G401.6 (cell line): Measurements from ENCODE around the gene DNAJC3.
"Not testable (repeated sequence)": the region's sequence is repeated elsewhere in the genome, so short reads cannot be mapped to it uniquely, and the experiment has no call there.

Experiments used
- FAIRE-seq: peaks from 2 replicates; lab custom pipeline; 2012; peaks lifted over from hg19 to GRCh38; lab: Jason Lieb, UNC

DNAJC3 gene

GRCh38 chr13:95676762-95677563, at the start of gene DNAJC3:
Gene DNAJC3, plus strand, starts transcription at chr13:95677139. Its CDS starts 117 bp downstream, at chr13:95677256.
- peak; percentile 98 for FAIRE-seq

DNA sequence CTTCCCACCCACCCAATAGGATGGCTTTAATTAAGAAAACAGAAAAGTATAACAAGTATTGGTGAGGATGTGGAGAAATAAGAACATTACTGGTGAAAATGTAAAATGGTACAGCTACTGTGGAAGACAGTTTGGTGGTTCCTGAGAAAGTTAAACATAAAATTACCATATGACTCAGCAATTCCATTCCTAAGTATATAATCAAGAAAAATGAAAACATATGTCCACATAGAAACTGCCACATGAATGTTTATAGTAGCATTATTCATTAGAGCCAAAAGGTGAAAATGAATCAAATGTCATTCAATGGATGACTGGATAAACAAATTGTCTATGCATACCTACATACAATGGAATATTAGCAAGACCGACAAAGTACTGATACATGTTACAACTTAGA, 49.3 kb upstream of the DNAJC3 start:
- FAIRE-seq = no peak

DNA sequence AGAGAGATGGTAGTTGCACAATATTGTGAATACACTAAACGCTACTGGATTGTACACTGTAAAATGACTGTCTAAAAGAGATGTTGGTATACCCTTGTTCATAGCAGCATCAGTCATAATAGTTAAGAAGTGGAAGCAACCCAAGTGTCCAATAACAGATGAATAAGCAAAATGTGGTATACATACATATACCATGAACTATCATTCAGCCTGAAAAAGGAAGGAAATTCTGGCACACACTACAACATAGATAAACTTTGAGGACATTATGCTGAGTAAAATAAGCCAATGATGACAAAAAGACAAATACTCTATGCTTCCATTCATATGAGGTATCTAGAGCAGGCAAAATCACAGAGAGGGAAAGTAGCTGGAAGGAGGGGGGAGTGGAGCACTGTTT, 48.5 kb upstream of the DNAJC3 start:
- FAIRE-seq = no peak

GRCh38 chr13:95629071-95629470, 47.9 kb upstream of the DNAJC3 start:
- no peak for FAIRE-seq

- no peak for FAIRE-seq
Observed at GRCh38 chr13:95630593-95630992, 46.3 kb upstream of the DNAJC3 start.

GRCh38 chr13:95636853-95637252, 40.1 kb upstream of the DNAJC3 start:
- no peak for FAIRE-seq

DNA sequence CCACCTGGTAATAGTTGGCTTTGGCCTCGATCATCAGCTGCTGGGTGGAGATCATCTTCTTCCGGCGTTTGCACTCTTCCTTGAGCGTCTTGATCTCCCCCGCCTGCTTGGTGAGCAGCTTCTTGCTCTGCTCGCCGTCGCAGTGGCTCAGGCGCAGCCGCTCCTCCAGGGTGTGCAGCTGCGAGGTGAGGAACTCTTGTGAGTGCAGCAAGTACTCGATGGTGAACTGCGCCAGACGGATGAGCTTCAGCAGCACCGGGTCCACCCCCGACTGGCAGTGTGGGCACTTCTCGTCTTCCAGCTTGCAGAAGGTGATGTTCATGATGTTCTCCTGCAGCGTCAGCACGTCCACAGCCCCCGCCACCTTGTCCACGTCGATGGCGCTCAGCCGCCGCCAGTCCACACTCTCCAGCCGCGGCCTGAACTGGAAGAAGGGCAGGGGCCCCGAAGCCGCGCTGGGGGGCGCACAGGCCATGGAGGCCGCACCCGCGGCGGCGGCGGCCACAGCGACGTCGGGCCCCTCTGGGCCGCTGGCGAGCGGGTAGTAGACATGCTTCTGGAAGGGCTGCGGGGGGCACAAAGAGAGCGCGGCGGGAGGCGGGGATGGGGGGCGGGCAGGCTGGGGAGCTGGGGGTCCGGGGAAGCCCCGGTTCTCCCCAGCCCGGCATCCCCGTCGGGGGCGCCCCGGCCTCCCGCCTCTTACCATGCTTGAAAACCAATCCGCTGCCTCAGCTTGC, 35.5 kb upstream of the DNAJC3 start:
- FAIRE-seq = no peak

DNA sequence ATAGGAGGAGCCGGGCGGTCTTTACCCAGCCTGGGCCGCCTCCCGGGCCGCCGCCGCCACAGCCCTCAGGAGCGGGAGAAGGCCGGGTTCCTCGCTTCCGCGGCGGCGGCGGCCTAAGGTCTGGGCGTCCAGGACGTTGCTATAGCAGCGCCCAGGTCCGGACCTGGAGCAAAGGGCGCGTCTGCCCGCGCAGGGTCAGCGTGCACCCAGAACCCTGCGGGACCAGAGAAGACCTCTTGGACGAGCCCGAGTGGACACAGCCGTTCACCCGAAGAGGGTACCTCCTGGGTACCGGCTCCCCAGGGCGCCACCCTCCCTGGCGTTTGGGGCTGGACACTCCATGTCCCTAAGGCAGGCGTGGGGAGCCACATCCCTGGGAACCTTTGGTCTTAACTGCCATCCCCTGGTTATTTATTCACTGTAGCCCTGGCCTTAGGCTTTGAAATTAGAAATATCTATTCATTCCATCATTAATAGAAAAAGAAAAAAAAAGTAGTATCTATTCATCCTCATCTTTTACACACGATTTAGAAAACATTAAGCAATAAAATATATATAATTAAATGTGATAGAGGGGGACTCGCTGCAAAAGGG, 34.8 kb upstream of the DNAJC3 start:
- FAIRE-seq = no peak

- peak; percentile 23 for FAIRE-seq
Observed at GRCh38 chr13:95642999-95643398, 33.9 kb upstream of the DNAJC3 start.

DNA sequence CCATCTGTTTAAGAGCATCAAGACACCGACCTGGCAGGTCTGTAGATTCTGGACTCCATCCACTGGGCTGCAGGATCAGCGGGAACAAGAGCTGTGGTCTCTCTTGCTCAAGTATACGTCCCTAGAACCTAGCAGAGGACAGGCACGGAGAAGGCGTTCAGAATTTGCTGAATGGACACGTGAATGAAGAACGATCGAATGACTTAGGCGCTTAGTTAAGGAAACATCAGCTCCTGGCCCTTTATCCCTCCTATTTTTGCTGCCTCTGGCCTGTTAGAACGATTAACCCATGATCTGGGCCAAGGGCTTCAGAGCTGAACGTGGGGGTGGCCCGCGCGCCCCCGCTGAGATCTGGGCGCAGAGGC, 33.4 kb upstream of the DNAJC3 start:
- FAIRE-seq = no peak

GRCh38 chr13:95643936-95644598, 32.9 kb upstream of the DNAJC3 start:
- FAIRE-seq = no peak

- FAIRE-seq = peak; percentile 94
Observed at GRCh38 chr13:95644601-95645052, 32.3 kb upstream of the DNAJC3 start, which contains the start of gene DZIP1. Gene DZIP1, minus strand, starts transcription at chr13:95644706. Its CDS starts 2,677 bp downstream, at chr13:95642029.

- FAIRE-seq = no peak
Observed at GRCh38 chr13:95647321-95647720, 29.6 kb upstream of the DNAJC3 start.

DNA sequence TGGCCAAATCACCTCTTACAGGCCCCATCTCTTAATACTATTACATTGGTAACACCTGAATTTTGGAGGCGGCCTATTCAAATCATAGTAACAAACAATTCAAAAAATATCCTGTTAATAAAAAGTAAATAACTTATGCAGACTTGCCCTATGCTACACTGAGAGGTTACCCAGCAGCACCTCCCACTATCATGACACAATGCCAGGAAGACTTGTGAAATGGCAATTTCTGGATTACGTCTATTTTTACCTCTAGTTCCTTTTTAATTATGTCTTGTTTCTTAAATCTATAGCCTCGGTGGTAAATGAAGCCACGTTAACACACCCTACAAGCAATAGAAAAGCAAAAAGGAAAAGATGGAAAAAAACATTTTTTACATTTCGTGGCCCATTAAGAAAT, 26.2 kb upstream of the DNAJC3 start:
- no peak for FAIRE-seq

DNA sequence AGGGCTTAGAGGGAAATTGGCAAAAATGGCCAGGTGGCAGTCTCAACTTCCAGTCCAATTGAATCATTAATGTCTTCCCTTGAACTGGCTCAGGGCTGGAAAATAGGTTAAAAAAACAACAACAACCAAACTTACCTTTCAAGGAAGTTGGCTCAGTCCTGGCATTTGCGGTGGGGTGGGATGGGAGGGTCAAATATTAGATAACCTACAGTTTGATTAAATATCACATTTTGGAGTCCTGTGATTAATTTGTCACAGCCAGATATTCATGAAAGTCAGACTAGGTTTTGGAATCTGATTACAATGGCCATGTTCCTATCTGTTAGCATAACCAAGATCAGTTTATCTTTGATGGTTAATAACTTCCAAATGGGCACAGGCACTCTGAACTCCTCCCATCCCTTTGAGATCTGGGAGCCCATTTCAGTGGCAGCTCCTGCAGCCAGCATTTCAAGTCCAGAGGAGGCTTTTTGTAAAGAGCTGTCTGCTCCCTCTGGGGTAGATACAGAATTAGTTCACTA, 24.6 kb upstream of the DNAJC3 start:
- no peak for FAIRE-seq

DNA sequence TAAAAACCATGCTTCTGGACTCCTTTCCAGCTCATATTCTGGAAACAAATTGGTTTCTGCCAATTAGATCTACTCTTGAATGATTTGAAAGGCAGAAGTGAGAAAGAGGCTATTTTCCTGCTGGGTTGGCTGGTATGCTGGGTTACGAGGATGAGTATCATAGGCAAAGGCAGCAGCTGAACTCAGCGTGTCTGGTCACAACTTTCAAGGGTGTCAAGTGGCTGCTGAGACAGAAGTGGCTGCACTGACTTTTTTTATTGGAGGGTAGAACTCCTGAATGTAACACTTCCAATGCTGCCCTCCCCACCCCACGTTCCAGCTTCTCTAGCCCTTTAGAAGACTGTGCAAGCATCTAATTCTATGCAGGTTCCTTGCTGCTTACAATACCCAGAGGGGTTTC, 24.1 kb upstream of the DNAJC3 start:
- FAIRE-seq = no peak

DNA sequence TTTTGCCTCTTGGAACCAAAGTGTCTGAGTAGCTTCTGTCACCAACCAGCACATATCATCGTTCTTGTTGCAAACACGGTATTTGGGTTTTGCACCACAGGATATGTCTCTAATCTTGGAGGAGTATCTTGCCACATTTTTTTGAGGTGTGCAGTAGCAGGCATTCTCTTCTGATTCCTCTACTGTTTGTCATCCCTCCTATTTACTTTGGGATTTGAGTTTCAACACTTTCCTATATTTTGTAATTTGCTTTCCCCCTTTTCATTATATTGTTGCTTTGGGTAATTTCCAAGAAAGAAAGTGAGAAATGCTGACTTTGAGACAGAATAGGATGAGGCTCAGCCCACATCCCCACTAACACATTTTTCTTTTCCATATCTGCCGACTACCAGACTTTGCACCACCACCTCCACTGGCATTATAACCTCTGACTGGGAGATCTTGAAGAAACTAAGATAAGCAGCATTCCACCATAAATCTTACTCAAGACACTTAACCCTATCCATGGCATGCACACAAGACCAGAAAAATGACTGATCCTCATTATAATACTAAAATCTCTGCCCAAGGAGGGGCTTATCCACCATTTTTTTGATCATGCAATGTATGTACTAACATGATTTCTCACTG, 20.4 kb upstream of the DNAJC3 start:
- no peak for FAIRE-seq

GRCh38 chr13:95659500-95659899, 17.4 kb upstream of the DNAJC3 start:
- no peak for FAIRE-seq

- peak; percentile 96 for FAIRE-seq
Observed at GRCh38 chr13:95660981-95661581, 15.9 kb upstream of the DNAJC3 start.

DNA sequence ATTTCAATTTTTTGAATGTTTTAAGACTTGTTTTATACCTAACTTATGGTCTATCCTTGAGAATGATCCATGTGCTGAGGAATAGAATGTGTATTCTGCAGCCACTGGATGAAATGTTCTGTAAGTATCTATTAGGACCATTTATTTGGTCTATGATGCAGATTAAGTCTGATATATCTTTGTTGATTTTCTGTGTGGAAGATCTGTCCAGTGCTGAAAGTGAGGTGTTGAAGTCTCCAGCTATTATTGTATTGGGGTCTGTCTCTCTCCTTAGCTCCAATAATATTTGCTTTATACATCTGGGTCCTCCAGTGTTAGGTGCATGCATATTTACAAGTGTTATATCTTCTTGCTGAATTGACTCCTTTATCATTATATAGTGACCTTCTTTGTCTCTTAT, 9.7 kb upstream of the DNAJC3 start:
- not testable (repeated sequence) for FAIRE-seq

GRCh38 chr13:95671597-95671996, 5.3 kb upstream of the DNAJC3 start:
- no peak for FAIRE-seq
